Measurements from ENCODE around the gene FNDC3A.

The FNDC3A gene

DNA sequence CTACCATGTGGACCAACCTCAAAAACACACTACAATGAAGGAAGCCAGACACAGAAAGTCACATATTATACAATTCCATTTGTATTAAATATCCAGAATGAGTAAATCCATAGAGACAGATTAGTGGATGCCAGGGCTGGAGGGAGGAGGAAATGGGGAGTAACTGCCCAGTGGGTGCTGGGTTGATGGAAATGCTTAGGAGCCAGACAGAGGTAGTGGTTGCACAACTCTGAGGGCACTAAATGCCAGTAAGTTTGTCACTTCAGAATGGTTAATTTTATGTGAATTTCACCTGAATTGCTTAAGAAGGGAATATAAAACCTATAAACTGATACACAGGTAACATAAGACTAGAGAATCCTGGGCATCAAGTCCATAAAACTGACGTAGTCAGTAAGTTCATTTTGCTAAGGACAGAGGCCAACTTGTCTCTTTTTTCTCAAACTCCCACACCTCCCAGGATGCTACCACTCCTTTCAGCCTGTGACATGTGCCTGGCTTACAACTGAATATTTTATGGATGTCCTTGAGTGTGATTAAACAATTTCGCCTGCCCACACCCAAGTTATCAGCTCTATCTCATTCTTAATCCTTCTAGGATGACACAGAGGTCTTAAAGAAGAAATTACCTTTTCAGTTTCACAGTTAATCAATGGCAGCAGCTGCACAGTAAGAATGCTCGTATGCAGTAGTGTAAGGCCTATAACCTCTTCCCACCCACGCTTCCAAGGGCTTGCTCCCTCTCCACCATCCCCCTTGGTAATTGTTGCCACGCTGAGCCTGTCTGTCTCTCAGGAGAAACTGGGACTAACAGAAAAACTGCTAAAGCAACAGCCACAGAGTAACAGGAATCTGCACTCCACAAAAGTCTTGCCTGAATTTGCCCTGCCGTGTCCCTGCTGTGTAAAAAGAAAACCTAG is 238.5 kb downstream of the FNDC3A start:
- H3K4me3 ChIP-seq (ENCODE audit: low read depth, low read length): no peak overlapping the region

DNA sequence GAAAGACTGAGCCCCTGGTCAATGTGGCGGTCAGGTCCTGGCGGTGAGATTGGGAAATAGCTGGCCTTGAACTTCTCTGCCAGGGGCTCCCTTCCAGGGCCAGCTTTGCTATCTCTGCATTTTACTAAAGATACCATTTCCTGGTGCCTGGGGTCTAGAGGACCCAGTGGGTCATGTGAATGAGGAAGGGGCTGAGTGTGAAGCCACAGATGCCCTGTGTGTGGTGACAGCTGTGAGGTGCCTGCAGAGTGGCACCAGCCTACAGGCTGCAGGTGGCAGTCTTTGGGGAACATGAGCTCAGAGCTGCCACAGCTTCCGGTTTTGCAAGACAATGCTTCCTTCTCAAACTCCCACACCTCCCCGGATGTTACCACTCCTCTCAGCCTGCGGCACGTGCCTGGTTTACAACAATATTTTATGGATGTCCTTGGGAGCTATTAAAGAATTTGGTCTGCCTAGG is 239.2 kb downstream of the FNDC3A start:
- no peak overlapping the region for H3K4me3 ChIP-seq (ENCODE audit: low read depth, low read length)

DNA sequence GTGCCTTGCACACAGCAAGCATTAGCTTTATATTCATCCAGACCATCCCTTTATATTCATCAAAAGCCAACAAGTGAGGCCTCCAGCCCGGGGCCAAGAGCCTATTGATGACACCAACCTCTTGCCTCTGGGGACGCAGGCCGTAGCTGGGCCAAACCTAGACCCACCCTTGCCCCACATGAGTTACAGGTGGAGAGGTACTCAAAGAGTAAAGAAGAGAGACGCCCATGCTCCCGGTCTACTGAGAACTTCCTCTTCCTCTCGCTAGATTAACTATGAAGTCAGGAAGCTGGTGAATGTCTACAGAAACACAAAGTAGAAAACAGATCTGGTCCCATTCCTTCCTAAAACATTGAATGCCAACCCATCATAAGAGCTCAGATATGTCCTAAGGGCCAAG is 240.6 kb downstream of the FNDC3A start:
- H3K4me3 ChIP-seq (ENCODE audit: low read depth, low read length): no peak overlapping the region

DNA sequence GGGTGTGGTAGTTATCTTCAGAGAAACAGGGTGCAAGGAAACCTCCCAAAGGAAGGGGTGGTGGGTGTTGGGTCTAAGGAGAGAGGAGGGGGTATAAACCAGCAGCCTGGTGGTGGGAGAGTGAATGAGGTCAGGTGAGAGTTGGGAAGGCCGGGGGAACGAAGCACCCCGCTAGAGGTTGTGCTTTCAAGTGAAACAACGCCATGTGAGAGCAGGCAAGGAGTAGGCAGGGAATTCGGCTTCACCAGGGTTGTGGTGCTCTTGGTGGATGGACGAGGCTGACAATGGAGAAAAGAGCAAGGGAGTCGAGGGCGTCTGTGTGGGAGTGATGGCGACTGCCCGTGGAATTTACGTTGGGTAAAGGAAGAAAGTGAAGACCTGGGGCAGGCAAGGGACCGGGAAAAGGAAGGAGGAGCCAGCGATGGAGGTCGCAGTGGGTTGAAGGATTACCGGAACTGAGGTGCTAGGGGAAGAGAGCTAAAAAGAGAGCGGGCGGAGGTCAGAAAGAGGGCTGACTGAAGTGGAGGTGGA is 242.3 kb downstream of the FNDC3A start:
- peak overlapping the region; percentile 29 for H3K4me3 ChIP-seq (ENCODE audit: low read depth, low read length)

DNA sequence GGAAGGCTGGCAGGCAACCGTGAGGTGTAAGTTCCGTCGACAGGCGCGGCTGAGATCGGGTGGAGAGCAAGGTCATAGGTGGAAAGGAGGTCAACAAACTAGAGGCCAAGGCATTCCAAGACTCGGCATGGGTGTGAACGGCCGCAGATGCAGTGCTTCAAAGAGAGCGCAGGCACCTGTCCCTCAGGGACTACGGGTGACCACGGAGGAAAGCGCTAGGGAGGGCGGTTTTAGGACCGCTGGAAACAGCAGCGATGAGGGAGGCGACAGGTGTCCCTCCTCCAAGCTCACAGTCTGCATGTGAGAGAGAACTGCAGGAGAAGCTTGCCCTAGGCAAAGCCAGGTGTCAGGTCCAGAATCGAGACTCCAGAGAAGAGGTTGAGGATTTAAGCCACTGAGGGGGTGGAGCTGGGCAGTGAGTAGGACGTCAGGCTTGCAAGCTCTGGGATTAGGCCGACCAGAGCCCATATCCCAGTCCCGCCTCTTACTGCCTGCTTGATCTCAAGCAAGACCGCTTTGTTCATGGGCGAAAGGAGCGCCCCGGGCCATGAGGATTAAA is 242.9 kb downstream of the FNDC3A start:
- H3K4me3 ChIP-seq (ENCODE audit: low read depth, low read length): peak overlapping the region; percentile 29

DNA sequence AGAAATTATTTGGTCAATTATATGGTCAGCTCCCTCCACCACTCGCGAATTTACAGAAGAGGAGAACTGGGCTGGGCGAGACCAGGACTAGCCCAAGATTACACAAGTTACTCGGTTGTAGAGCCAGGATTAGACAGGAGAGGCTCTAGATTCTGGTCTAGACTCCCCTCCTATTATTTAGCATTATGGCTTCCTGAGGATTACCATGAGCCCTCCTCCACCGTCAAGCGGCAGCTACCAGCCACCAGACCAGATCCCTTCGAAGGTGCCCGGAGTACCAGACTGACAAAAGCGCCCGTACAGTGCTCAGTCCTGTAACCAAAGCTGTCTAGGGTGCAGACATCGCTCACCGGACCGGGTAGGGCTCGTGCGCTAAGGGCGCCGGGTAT is 243.9 kb downstream of the FNDC3A start:
- H3K4me3 ChIP-seq (ENCODE audit: low read depth, low read length): no peak overlapping the region

DNA sequence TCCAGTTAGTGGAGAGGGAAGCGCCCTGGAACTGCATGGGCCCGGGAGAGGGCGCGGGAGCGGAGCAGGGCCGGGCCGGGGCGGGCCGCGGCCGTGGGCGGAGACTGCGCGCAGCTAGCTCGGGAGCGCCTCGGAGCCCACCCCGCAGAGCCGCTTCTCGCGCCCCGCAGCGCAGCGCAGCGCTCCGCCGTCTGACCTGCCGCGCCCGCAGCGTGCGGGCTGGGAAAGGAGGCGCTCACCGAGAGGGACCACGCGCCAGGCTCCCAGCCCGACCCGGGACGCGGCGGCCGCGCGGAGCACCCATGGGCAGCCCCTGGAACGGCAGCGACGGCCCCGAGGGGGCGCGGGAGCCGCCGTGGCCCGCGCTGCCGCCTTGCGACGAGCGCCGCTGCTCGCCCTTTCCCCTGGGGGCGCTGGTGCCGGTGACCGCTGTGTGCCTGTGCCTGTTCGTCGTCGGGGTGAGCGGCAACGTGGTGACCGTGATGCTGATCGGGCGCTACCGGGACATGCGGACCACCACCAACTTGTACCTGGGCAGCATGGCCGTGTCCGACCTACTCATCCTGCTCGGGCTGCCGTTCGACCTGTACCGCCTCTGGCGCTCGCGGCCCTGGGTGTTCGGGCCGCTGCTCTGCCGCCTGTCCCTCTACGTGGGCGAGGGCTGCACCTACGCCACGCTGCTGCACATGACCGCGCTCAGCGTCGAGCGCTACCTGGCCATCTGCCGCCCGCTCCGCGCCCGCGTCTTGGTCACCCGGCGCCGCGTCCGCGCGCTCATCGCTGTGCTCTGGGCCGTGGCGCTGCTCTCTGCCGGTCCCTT is 244.5 kb downstream of the FNDC3A start, which contains the start of gene MLNR:
MLNR (plus strand) TSS at position 303 of the 820 bp plus-strand sequence; CDS start at position 303, 0 bp downstream.
- H3K4me3 ChIP-seq (ENCODE audit: low read depth, low read length): peak within 1 kb of the TSS; percentile 35

DNA sequence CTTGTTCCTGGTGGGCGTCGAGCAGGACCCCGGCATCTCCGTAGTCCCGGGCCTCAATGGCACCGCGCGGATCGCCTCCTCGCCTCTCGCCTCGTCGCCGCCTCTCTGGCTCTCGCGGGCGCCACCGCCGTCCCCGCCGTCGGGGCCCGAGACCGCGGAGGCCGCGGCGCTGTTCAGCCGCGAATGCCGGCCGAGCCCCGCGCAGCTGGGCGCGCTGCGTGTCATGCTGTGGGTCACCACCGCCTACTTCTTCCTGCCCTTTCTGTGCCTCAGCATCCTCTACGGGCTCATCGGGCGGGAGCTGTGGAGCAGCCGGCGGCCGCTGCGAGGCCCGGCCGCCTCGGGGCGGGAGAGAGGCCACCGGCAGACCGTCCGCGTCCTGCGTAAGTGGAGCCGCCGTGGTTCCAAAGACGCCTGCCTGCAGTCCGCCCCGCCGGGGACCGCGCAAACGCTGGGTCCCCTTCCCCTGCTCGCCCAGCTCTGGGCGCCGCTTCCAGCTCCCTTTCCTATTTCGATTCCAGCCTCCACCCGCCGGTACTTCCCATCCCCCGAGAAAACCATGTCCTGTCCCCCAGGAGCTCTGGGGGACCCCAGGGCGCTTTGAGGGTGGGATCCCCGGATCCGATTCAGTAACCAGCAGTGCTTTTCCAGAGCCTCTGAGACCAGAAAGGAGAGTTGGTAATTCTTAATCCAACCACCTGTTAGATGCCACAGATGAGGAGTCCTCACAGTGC is 245.3 kb downstream of the FNDC3A start:
- H3K4me3 ChIP-seq (ENCODE audit: low read depth, low read length): peak overlapping the region; percentile 35

DNA sequence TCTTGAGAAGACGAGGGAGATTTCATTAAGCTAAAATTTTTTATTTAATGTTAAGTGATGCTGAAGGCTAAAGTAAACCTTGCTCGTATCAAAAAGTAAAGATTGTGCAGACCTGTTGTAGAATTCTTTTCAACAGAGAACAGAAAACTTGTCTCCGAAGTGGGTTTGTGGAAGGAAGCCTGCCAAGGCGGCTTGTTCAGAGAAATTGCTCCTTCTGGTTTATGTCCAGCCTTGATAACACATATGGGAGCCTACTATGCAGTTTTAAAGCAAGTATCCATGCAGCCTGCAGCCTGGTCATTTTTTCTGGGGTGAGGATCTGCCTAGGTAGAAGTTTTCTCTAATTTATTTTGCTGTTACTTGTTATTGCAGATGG is 245.9 kb downstream of the FNDC3A start:
- no peak overlapping the region for H3K4me3 ChIP-seq (ENCODE audit: low read depth, low read length)

DNA sequence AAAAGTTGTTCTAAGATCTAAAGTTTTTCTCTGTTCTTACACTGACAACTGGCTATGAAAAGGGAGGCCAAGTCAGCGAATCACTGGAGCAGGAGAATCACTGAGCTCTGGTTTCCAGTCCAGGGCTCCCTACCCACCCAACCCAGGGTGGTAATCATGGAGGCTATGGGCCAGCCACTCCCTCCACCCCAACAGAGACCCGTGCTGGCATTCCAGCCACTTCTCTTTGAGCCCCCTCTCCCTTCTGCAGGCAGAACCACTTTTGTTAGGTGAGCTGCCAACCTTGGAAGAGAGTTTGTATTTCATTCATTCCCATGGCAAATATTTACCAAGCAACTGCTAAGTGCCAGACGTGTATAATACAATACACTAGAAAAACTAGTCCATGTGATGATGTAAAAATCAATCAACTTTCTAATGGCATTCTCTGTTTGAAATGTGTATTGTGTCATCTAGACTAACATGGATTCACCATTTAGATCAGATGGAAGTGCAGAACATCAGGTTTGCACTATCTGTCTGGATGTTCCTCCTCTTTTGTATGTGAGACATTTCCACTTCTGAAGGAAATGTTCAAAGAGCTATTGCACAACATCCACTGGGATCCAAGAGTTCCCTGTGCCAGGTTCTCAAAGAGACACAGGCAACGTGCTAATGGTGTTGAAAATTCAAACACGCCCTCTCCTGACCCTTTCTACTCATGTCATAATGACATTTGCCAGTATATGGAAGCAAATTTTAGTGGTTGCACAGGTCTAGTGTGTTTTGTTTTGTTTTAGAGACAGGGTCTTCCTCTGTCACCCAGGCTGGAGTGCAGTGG is 249.7 kb downstream of the FNDC3A start:
- no peak overlapping the region for H3K4me3 ChIP-seq (ENCODE audit: low read depth, low read length)

DNA sequence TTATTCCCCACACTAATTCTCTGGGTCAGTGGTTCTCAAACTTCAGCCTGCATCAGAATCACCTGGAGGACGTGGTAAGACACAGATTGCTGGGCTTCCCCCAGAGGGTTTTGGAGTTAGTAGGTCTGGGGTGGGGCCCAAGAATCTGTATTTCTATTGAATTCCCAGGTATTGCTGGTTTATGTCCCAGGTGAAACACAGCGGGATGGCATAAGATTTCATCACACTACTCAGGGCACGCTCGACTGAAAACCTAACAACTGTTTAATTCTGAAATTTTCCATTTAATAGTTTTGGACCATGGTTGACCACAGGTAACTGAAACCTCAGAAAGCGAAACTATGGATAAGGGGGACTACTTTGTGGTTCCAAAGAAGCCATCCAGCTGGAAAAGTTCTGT is 250.9 kb downstream of the FNDC3A start:
- no peak overlapping the region for H3K4me3 ChIP-seq (ENCODE audit: low read depth, low read length)

DNA sequence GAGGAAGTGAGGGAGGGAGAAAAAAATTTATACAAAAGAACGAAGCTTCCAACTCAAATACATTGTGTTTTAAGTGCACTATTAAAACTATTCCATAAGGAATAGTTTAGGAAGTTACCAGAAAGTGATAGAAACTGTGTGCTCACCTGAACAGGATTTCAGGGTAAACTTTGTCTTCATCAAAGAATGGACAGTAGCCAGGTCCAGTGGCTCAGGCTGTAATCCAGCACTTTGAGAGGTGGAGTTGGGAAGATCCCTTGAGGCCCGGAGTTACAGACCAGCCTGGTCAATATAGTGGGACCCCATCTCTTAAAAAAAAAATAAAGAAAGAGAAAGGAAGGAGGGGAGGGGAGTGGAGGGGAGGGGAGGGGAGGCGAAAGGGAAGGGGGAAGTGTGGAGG is 259.0 kb downstream of the FNDC3A start:
- no peak overlapping the region for H3K4me3 ChIP-seq (ENCODE audit: low read depth, low read length)

DNA sequence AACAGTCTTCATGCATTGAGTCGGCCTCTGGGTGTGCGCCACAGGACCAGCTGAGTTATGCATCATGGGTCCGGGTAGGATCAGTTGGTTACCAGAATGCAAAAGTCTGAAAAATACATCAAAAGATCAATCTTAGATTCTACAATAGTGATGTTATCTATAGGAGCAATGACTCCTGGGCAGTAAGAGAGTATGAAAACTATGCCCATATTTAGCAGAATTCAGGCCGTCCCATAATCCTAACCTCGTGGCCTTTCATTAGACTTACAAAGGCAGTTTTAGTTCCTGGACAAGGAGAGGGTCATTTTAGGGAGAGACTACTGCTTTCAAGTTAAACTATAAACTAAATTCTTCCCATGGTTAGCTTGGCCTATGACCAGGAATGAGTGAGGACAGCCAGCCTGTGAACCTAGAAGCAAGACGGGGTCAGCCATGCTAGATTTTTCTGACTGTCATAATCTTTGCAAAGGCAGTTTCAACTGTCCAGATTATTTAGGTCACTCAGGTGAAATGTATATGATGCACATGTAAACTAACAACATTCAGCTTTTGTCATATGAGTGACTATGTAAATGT is 260.2 kb downstream of the FNDC3A start:
- no peak overlapping the region for H3K4me3 ChIP-seq (ENCODE audit: low read depth, low read length)

DNA sequence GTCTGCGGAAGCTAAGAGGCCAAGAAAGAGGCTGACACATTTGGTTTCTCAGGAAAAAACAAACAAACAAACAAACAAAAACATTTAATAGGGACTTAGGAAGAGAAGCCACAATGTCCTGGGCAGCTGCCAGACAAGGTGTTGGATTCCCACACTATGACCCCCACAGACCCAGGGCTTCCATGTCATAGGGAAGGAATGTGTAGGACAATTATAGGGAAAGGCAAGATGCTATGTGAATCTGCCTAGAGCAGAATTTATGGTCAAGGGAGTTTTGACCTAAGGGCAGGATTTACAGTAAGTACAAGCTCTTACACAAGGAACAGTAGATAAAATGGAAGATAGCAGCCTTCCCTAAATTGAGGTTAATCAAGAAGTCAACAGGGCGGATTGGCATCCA is 262.9 kb downstream of the FNDC3A start:
- H3K4me3 ChIP-seq (ENCODE audit: low read depth, low read length): no peak overlapping the region

DNA sequence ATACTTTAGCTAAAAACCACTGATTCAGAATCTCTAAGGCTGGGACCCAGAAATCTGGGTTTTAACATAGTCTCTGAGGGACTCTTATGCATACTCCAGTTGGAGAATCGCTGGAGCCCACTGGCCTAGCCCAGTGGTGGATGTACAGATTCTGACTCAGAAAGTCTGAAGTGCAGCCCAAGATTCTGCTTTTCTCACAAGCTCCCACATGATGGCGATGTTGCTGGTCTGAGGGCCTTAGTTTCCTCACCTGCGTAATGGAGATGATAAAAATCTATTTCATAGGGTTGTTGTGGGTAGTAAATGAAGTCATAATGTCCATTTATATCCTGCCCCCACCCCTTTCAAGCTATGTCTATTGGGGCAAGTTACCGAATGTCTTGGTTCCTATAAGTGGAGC is 264.3 kb downstream of the FNDC3A start:
- H3K4me3 ChIP-seq (ENCODE audit: low read depth, low read length): no peak overlapping the region

DNA sequence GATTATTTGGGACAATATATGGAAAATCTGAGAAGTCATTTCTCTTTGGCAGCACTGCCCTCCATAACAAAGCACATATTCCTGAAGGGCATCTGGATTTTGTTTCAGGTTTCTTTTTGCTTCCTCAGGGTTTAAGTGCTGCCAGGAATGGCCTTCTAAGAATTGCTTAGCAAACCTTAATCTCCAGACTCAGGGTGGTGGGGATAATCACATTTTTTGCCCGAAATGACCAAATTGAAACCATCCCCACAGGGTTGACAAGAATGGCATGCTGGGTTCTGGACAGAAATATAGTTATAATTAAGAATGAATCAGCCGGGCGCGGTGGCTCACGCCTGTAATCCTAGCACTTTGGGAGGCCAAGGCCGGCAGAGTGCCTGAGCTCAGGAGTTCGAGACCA is 265.6 kb downstream of the FNDC3A start:
- H3K4me3 ChIP-seq (ENCODE audit: low read depth, low read length): no peak overlapping the region

DNA sequence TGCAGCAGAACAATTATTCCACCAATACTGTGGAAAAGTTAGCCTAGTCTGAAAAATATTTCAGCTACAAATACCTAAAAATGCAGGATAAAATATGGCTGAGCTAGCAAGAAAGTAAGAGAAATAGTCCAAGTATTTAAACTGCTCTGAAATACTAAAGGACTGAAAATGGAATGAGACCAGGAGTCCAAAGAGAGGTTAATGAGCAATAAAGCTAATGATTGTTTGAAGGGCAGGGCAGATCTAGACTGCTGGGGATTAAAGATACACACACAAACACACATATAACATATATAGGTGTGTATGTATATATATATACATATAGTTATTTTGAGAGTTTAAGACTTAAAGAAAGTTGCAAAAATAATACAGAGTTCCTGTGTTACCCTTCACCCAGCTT is 269.4 kb downstream of the FNDC3A start:
- no peak overlapping the region for H3K4me3 ChIP-seq (ENCODE audit: low read depth, low read length)

DNA sequence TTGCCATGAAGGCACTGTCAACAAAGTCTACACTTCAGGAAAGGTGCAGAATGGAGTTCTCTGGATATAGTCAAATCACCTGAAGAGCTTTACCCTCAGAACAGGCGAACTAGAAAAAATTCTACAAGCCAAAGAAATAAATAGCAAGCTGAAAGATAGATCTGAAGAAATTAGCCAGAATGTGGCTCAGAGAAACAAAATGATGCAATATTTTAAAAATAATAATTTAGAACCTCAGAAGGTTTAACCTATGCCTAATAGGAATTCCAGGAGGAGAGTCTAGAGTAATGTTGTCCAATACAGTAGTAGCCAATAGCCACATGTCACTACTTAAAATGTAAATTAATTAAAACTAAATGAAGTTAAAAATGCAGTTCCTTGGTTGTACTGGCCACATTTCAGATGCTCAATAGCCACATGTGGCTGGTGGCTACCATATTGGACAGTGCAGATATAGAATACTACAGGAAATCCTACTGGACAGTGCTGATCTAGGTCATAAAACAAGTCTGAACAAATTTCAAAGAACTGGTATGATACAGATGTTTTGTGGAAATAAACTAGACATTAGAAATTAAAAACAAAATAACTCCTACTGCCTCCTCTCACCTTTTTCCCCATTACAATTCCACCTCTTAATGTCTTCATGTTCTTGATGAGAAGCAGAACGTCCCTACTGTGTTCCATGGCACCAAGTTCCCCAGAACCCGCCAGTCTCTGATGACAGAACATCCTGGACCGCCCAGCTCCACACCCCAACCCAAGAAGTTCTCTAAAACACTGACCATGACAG is 271.3 kb downstream of the FNDC3A start:
- peak overlapping the region; percentile 94 for H3K4me3 ChIP-seq (ENCODE audit: low read depth, low read length)

Measured in iPS-11a (cell line).